H1 (cell line): ENCODE results near the gene FBXL5.

Experiments used
- BCL11A ChIP-seq, 2 experiments: IDR thresholded peaks; one replicate each; pipeline ENCODE4 v1.6.1; 2011; ENCODE audit warnings: low read depth in 2 of 2, low read length in 2 of 2, mild to moderate bottlenecking in 2 of 2
- CEBPB ChIP-seq: IDR thresholded peaks from 2 replicates; pipeline ENCODE4 v1.6.1; 2012; ENCODE audit warnings: low read depth, low read length
- CREB1 ChIP-seq: IDR thresholded peaks from 2 replicates; pipeline ENCODE4 v1.6.1; 2012; ENCODE audit warnings: inconsistent platforms
- EGR1 ChIP-seq: IDR thresholded peaks from 2 replicates; pipeline ENCODE4 v1.6.1; 2011; ENCODE audit warnings: low read depth, low read length, borderline replicate concordance
- EP300 ChIP-seq, 2 experiments: IDR thresholded peaks; 1 replicate in 1 of 2; 2 replicates in 1 of 2; pipeline ENCODE4 v1.6.1; 2011 to 2012; ENCODE audit warnings: low read depth in 2 of 2, low read length in 2 of 2, mild to moderate bottlenecking in 2 of 2, borderline replicate concordance in 1 of 2, inconsistent platforms in 1 of 2, moderate library complexity in 1 of 2
- EZH2 ChIP-seq: fragments of 200-600 bp; sonication (generic); IDR thresholded peaks from 2 replicates; pipeline ENCODE4 v1.7.1; 2012; ENCODE audit warnings: low read depth, mild to moderate bottlenecking, moderate library complexity, low read length, inconsistent platforms; ENCODE audit not compliant: severe bottlenecking
- POLR2A ChIP-seq, 2 experiments: IDR thresholded peaks; 1 replicate in 1 of 2; 2 replicates in 1 of 2; pipeline ENCODE4 v1.6.1; 2011; ENCODE audit warnings: low read depth in 2 of 2, low read length in 2 of 2, mild to moderate bottlenecking in 2 of 2; ENCODE audit errors: control extremely low read depth in 1 of 2
- POLR2AphosphoS5 ChIP-seq: IDR thresholded peaks from 2 replicates; pipeline ENCODE4 v1.6.1; 2011; ENCODE audit warnings: low read depth, low read length
- TBP ChIP-seq: IDR thresholded peaks from 2 replicates; pipeline ENCODE4 v1.6.1; 2011; ENCODE audit warnings: low read depth, low read length, improper control_type of control experiment
- TCF12 ChIP-seq: IDR thresholded peaks from 2 replicates; pipeline ENCODE4 v1.6.1; 2011; ENCODE audit warnings: low read depth, mild to moderate bottlenecking, low read length

DNA sequence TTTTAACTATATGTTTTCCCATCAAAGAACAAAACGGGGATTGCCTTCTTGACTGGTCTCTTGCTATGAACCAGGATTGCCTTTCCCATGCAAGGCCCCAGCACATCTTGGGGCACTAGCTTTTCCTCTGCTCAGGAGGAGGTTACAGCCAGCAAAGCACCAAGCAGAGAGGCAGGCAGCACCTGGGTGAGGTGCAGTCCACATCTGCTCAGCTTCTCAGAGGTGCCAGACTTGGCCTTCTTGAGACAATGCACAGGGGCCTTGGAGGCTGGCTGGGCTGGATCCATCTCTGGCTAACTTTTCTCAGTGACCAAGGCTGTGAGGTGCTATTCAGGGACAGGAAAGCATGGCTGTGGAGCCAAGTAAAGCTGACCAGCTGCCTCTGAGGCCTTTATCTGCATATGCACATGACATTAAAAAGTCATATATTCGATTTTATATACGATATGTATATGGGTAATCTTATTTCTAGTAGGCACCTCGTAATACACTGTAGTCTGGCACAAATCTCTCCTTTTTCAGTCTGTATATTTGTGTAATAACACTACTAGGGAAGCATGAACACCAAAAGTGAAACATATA, 98.6 kb downstream of the FBXL5 start:
- TF ChIP-seq BCL11A (IDR thresholded peaks at IDR 0.05; ENCODE audit: low read depth in 2 of 2, low read length in 2 of 2) (no peak), POLR2AphosphoS5 (no peak), TCF12 (no peak), CREB1 (no peak), POLR2A (IDR thresholded peaks at IDR 0.05; ENCODE audit: control extremely low read depth in 1 of 2, low read depth in 2 of 2, low read length in 2 of 2) (no peak), CEBPB (no peak), EZH2 (no peak), EP300 (IDR thresholded peaks at IDR 0.05; ENCODE audit: borderline replicate concordance in 1 of 2, low read depth in 2 of 2, low read length in 2 of 2) (no peak), EGR1 (no peak), TBP (no peak)
